Psoas muscle (tissue), 8 donors: Measurements from ENCODE around the gene ARID3C. TPM values are rescaled to one million over a fixed set of nuclear protein-coding genes. Genes with fewer than 3 reads are reported as not detected.

ENCODE experiments used
- ATAC-seq, 4 donors: fragments of 200-7000 bp; cut with Tn5 transposase; one replicate each; pipeline ENCODE4 v1.9.1; 2020; ENCODE audit warnings: moderate library complexity in 3 of 4, mild to moderate bottlenecking in 2 of 4
- DNase-seq, 2 donors: peaks; one replicate each; pipeline ENCODE4 v3.0.0-alpha.2; 2020
- H3K27ac ChIP-seq: fragments of 200-600 bp; one replicate; pipeline ENCODE4 v1.8.0; 2022
- H3K27me3 ChIP-seq, 3 donors: fragments of 200-600 bp in 1 of 3; one replicate each; pipeline versions ENCODE4 v1.6.1 to v1.8.0; 2013 to 2022; ENCODE audit warnings: low read length in 2 of 3, mild to moderate bottlenecking in 2 of 3, moderate library complexity in 1 of 3; ENCODE audit not compliant: insufficient read depth in 3 of 3
- H3K36me3 ChIP-seq, 2 donors: fragments of 200-600 bp in 1 of 2; one replicate each; pipeline versions ENCODE4 v1.6.1 to v1.8.0; 2013 to 2022; ENCODE audit warnings: low read depth in 1 of 2, mild to moderate bottlenecking in 1 of 2, moderate library complexity in 1 of 2; ENCODE audit not compliant: insufficient read depth in 1 of 2
- H3K4me1 ChIP-seq: fragments of 200-600 bp; one replicate; pipeline ENCODE4 v1.8.0; 2022
- H3K4me3 ChIP-seq: fragments of 200-600 bp; one replicate; pipeline ENCODE4 v1.8.0; 2022; ENCODE audit warnings: mild to moderate bottlenecking
- H3K9me3 ChIP-seq: fragments of 200-600 bp; one replicate; pipeline ENCODE4 v1.8.0; 2022
- CTCF ChIP-seq: fragments of 200-600 bp; IDR thresholded peaks from one replicate; pipeline ENCODE4 v1.8.0; 2022; ENCODE audit warnings: antibody characterized with exemption
- WGBS, 3 donors: extraction: QIAGEN DNeasy Blood & Tissue Kit; methylation state at CpG; one replicate each; pipeline versions ENCODE4 v1.1.6 to v1.1.7; 2013; 5-methylcytosine and 5-hydroxymethylcytosine counted together
- intact Hi-C, 2 donors: fragments of 100-400 bp; cut with DNase I; formaldehyde crosslinking; loops; one replicate each; pipeline versions ENCODE4 v1.11.0 to v1.14.2; 2022
- polyA plus RNA-seq, 3 donors: library from polyadenylated mRNA; stranded (reverse); fragments of 200-250 nt; gene quantifications; one replicate each; pipeline ENCODE4 v1.2.3, GENCODE V29; 2013
- total RNA-seq, 4 donors: library from RNA; stranded (reverse); fragmentation: NEBNext Ultra II Directional in 2 of 4; extraction: Animal tissue kit (Norgen Biotek cat#: 25700) in 2 of 4; gene quantifications; one replicate each; pipeline versions ENCODE4 v1.2.1 to v1.2.4, GENCODE V29; 2021 to 2023
- donor health status: healthy with polysubstance abuse.
- donor health status: DM: no; HTN: no; CAD: no; lungs with moderate emphysema.
- donor health status: Bipolar disorder and iron deficiency.
- donor health status: healthy.
- donor health status: DM: yes; HTN: yes; CAD: no.
- donor health status: DM: no; HTN: no; CAD: no.
- donor health status: DM: no; HTN: no; CAD: no.
- donor health status: DM: yes; HTN: yes; CAD: no.

The ARID3C gene
- total and polyA plus RNA-seq, 7 donors: 0.16 TPM; not detected in 6

- Histone ChIP-seq H3K4me1 (peaks cover 26% of the 10 kb centered on the region), H3K27ac (peak within 1 kb of the TSS; percentile 91), H3K27me3 (no peaks in the 10 kb centered on the region), H3K4me3 (peak within 1 kb of the TSS; percentile 94), H3K9me3 (no peaks in the 10 kb centered on the region), H3K36me3 (peaks cover 0 to 12% of the 10 kb centered on the region in 2 donors)
- intact Hi-C loops: no loop called here
- no peak for TF ChIP-seq CTCF
- DNase-seq: peak; percentile 96 to 97
- peak; percentile 95 to 97 (median 96) for ATAC-seq
- WGBS, 3 donors: 0 to 1% (median 1%) methylated on average over 54 to 74 of the region's 74 CpGs
These were observed 8.7 kb upstream of the ARID3C start, which contains the start of gene SIGMAR1 for GRCh38 chr9:34637356-34638137. TSS of gene SIGMAR1 (minus strand) at chr9:34637787. CDS start at chr9:34637697, 90 bp downstream.

- Histone ChIP-seq H3K9me3 (no peaks in the 10 kb centered on the region), H3K27ac (peak overlapping the region; percentile 91), H3K27me3 (no peaks in the 10 kb centered on the region), H3K4me3 (peak overlapping the region; percentile 94), H3K36me3 (peaks cover 0 to 12% of the 10 kb centered on the region in 2 donors), H3K4me1 (peaks cover 26% of the 10 kb centered on the region)
- 5% methylated on average over 22 to 23 of the region's 23 CpGs for WGBS, 3 donors
- intact Hi-C loops: no loop called here
- DNase-seq (no peak), ATAC-seq (no peak)
- no peak for TF ChIP-seq CTCF
These were observed 8.0 kb upstream of the ARID3C start for GRCh38 chr9:34636791-34637355.

GRCh38 chr9:34635556-34635955, 6.7 kb upstream of the ARID3C start:
- Histone ChIP-seq H3K4me3 (no peak overlapping the region), H3K27ac (no peak overlapping the region), H3K4me1 (peaks cover 26% of the 10 kb centered on the region), H3K36me3 (peaks cover 0 to 12% of the 10 kb centered on the region in 2 donors), H3K27me3 (no peaks in the 10 kb centered on the region), H3K9me3 (no peaks in the 10 kb centered on the region)
- ATAC-seq (no peak), DNase-seq (peak in 1 of 2 donors; percentile 8)
- WGBS, 3 donors: 85 to 93% (median 87%) methylated on average over 14 of the region's 14 CpGs
- no peak for TF ChIP-seq CTCF
- intact Hi-C loops: no loop called here

GRCh38 chr9:34634551-34635248, 5.8 kb upstream of the ARID3C start:
- WGBS, 3 donors: 44 to 66% (median 50%) methylated on average over 3 of the region's 3 CpGs
- no peak for TF ChIP-seq CTCF
- intact Hi-C loops: no loop called here
- DNase-seq (peak in 1 of 2 donors; percentile 0), ATAC-seq (no peak)
- Histone ChIP-seq H3K4me3 (no peak overlapping the region), H3K27ac (no peak overlapping the region), H3K4me1 (peaks cover 26% of the 10 kb centered on the region), H3K36me3 (peaks cover 0 to 12% of the 10 kb centered on the region in 2 donors), H3K27me3 (peaks cover 0 to 6% (median 0%) of the 10 kb centered on the region in 3 donors), H3K9me3 (no peaks in the 10 kb centered on the region)
